Activated CD4-positive, alpha-beta T cell treated with anti-CD3 and anti-CD28 coated beads for 4 hours (primary cell): ENCODE measurements around the gene DPEP2NB.
"Not testable (repeated sequence)": the region's sequence is repeated elsewhere in the genome, so short reads cannot be mapped to it uniquely, and the experiment has no call there.

Experiments used
- DNase-seq, 2 donors: peaks; one replicate each; pipeline ENCODE4 v3.0.0-alpha.2; 2020

Gene DPEP2NB

GRCh38 chr16:67979955-67980678, 35.6 kb downstream of the DPEP2NB start, which contains the start of gene DPEP3:
DPEP3 (minus strand) TSS chr16:67980499; CDS start chr16:67980380, 119 bp downstream.
- DNase-seq: no peak

GRCh38 chr16:67977469-67978227, 38.1 kb downstream of the DPEP2NB start:
- no peak for DNase-seq

- DNase-seq: no peak
These were observed 38.7 kb downstream of the DPEP2NB start for GRCh38 chr16:67977005-67977404.

- no peak for DNase-seq
These were observed 39.5 kb downstream of the DPEP2NB start for GRCh38 chr16:67976205-67976604.

GRCh38 chr16:67975321-67976105, 40.2 kb downstream of the DPEP2NB start:
- DNase-seq: no peak

GRCh38 chr16:67972285-67972684, 43.4 kb downstream of the DPEP2NB start:
- not testable (repeated sequence) for DNase-seq

GRCh38 chr16:67971111-67971510, 44.6 kb downstream of the DPEP2NB start:
- no peak for DNase-seq

GRCh38 chr16:67969254-67970039, 46.3 kb downstream of the DPEP2NB start:
- DNase-seq: no peak

GRCh38 chr16:67968400-67969253, 47.1 kb downstream of the DPEP2NB start, which contains the start of gene SLC12A4:
SLC12A4 (minus strand) TSS chr16:67968637; CDS start chr16:67968553, 84 bp downstream.
- DNase-seq: peak; percentile 77 to 78

- DNase-seq: peak in 1 of 2 donors; percentile 21
These were observed 47.7 kb downstream of the DPEP2NB start for GRCh38 chr16:67967958-67968399.

GRCh38 chr16:67967183-67967957, 48.3 kb downstream of the DPEP2NB start:
- no peak for DNase-seq

GRCh38 chr16:67966549-67967182, 49.0 kb downstream of the DPEP2NB start:
- DNase-seq: no peak

- DNase-seq: no peak
These were observed 49.8 kb downstream of the DPEP2NB start for GRCh38 chr16:67965668-67966548.

- no peak for DNase-seq
These were observed 51.1 kb downstream of the DPEP2NB start for GRCh38 chr16:67964477-67965131.

GRCh38 chr16:67963662-67964321, 51.9 kb downstream of the DPEP2NB start:
- DNase-seq: no peak
